ENCODE results near the gene C1orf167. TPM values are rescaled to one million over a fixed set of nuclear protein-coding genes. Genes with fewer than 3 reads are reported as not detected.

The C1orf167 gene
- total RNA-seq, 1 donor from 2014 or later = not detected

DNA sequence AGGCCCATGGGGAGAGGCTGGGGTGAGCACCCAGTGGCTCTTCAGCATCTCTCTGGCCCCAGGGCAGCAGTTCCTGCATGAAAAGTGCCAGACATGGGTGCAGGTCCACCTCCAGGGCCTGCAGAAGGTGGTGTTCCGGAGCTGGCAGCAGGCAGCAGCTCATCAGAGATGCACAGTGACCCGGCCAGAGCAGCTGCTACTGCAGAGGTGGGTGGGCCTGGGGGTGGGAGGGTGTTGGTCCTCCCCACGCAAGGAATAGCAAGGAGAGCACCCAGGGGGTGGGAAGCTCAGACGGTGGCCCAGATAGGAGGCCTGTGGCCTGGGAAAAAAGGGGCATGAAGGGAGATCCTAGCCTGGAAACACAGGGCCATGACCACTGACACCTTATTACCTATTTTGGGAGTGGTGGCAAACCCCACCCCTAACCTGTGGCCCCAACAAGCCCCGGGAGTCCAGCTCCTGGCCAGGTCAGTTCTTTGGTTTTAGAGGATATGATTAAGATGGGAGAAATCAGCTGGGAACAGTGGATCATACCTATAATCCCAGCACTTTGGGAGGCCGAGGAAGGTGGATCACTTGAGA is 20.2 kb downstream of the C1orf167 start:
- no peak overlapping the region for H3K27ac ChIP-seq
- no peaks in the 10 kb centered on the region for H3K36me3 ChIP-seq
- H3K9me3 ChIP-seq = no peaks in the 10 kb centered on the region
- intact Hi-C loops (cut with DNase I) = no loop called here
- H3K4me3 ChIP-seq = no peak overlapping the region
- no peak for TF ChIP-seq POLR2AphosphoS5 (IDR thresholded peaks at IDR 0.05; ENCODE audit: insufficient read depth in 1 of 2, low read depth in 1 of 2)
- TF ChIP-seq POLR2A (IDR thresholded peaks at IDR 0.05) = no peak
- TF ChIP-seq CTCF (IDR thresholded peaks at IDR 0.05) = no peak
- H3K4me1 ChIP-seq = peaks cover 31% of the 10 kb centered on the region
- no peaks in the 10 kb centered on the region for H3K27me3 ChIP-seq
- DNase-seq (ENCODE audit: extremely low spot score in 2 of 2) = no peak

GRCh38 chr1:11783556-11783955 is 21.6 kb downstream of the C1orf167 start:
- Histone ChIP-seq H3K9me3 (no peaks in the 10 kb centered on the region), H3K36me3 (no peaks in the 10 kb centered on the region), H3K27me3 (no peaks in the 10 kb centered on the region), H3K27ac (no peak overlapping the region), H3K4me1 (peaks cover 44% of the 10 kb centered on the region), H3K4me3 (no peak overlapping the region)
- no peak for TF ChIP-seq POLR2AphosphoS5 (IDR thresholded peaks at IDR 0.05; ENCODE audit: insufficient read depth in 1 of 2, low read depth in 1 of 2)
- TF ChIP-seq CTCF (IDR thresholded peaks at IDR 0.05) = no peak
- TF ChIP-seq POLR2A (IDR thresholded peaks at IDR 0.05) = no peak
- intact Hi-C loops (cut with DNase I) = no loop called here
- DNase-seq (ENCODE audit: extremely low spot score in 2 of 2) = no peak

GRCh38 chr1:11784256-11784992 is 22.4 kb downstream of the C1orf167 start:
- no peaks in the 10 kb centered on the region for H3K9me3 ChIP-seq
- peak overlapping the region; percentile 54 for H3K27ac ChIP-seq
- intact Hi-C loops (cut with DNase I) = no loop called here
- H3K4me1 ChIP-seq = peaks cover 53% of the 10 kb centered on the region
- H3K27me3 ChIP-seq = no peaks in the 10 kb centered on the region
- no peak for TF ChIP-seq POLR2A (IDR thresholded peaks at IDR 0.05)
- DNase-seq (ENCODE audit: extremely low spot score in 2 of 2) = no peak
- no peaks in the 10 kb centered on the region for H3K36me3 ChIP-seq
- peak overlapping the region; percentile 27 to 39 for H3K4me3 ChIP-seq

- no peak for DNase-seq (ENCODE audit: extremely low spot score in 2 of 2)
Observed at GRCh38 chr1:11784993-11785769, 23.2 kb downstream of the C1orf167 start.

More at GRCh38 chr1:11784993-11785769, 23.2 kb downstream of the C1orf167 start:
- peaks cover 60% of the 10 kb centered on the region for H3K4me1 ChIP-seq
- H3K27me3 ChIP-seq = no peaks in the 10 kb centered on the region
- TF ChIP-seq CTCF (IDR thresholded peaks at IDR 0.05) (peak; percentile 35 to 80 (median 55)), POLR2A (IDR thresholded peaks at IDR 0.05) (no peak), POLR2AphosphoS5 (IDR thresholded peaks at IDR 0.05; ENCODE audit: insufficient read depth in 1 of 2, low read depth in 1 of 2) (peak in 1 of 2 donors; percentile 64)
- H3K36me3 ChIP-seq = no peaks in the 10 kb centered on the region
- peak overlapping the region; percentile 27 to 39 for H3K4me3 ChIP-seq
- no peaks in the 10 kb centered on the region for H3K9me3 ChIP-seq
- H3K27ac ChIP-seq = peak overlapping the region; percentile 54
- intact Hi-C loops (cut with DNase I) = no loop called here
